ENCODE data around the gene NBAS.
"Not testable (repeated sequence)": the region's sequence is repeated elsewhere in the genome, so short reads cannot be mapped to it uniquely, and the experiment has no call there.

The NBAS gene

GRCh38 chr2:15520346-15520745, 40.8 kb downstream of the NBAS start:
- DNase-seq = no peak

GRCh38 chr2:15518759-15519158, 42.4 kb downstream of the NBAS start:
- not testable (repeated sequence) for DNase-seq

GRCh38 chr2:15517793-15518192, 43.3 kb downstream of the NBAS start:
- DNase-seq = no peak

GRCh38 chr2:15511686-15512085, 49.4 kb downstream of the NBAS start:
- DNase-seq = no peak

- no peak for DNase-seq
Measured at GRCh38 chr2:15510552-15510951, 50.6 kb downstream of the NBAS start.

- DNase-seq = no peak
Measured at GRCh38 chr2:15510131-15510530, 51.0 kb downstream of the NBAS start.

GRCh38 chr2:15507697-15508096, 53.4 kb downstream of the NBAS start:
- no peak for DNase-seq

- no peak for DNase-seq
Measured at GRCh38 chr2:15507061-15507460, 54.1 kb downstream of the NBAS start.

- DNase-seq = no peak
Measured at GRCh38 chr2:15506229-15506819, 54.8 kb downstream of the NBAS start.

GRCh38 chr2:15504882-15505663, 56.1 kb downstream of the NBAS start:
- DNase-seq = no peak

- DNase-seq = not testable (repeated sequence)
Measured at GRCh38 chr2:15499251-15499650, 61.9 kb downstream of the NBAS start.

GRCh38 chr2:15498554-15498953, 62.6 kb downstream of the NBAS start:
- no peak for DNase-seq

- DNase-seq = no peak
Measured at GRCh38 chr2:15494877-15495276, 66.3 kb downstream of the NBAS start.

- no peak for DNase-seq
Measured at GRCh38 chr2:15492773-15493325, 68.3 kb downstream of the NBAS start.

GRCh38 chr2:15486770-15487169, 74.4 kb downstream of the NBAS start:
- DNase-seq = no peak

- DNase-seq = no peak
Measured at GRCh38 chr2:15485949-15486348, 75.2 kb downstream of the NBAS start.

GRCh38 chr2:15481000-15481399, 80.1 kb downstream of the NBAS start:
- no peak for DNase-seq

GRCh38 chr2:15480552-15480951, 80.6 kb downstream of the NBAS start:
- no peak for DNase-seq

GRCh38 chr2:15472876-15473275, 88.3 kb downstream of the NBAS start:
- no peak for DNase-seq

- no peak for DNase-seq
Measured at GRCh38 chr2:15472133-15472532, 89.0 kb downstream of the NBAS start.

GRCh38 chr2:15471606-15472005, 89.5 kb downstream of the NBAS start:
- DNase-seq = no peak

- DNase-seq = no peak
Measured at GRCh38 chr2:15460112-15460620, 101.0 kb downstream of the NBAS start.

- no peak for DNase-seq
Measured at GRCh38 chr2:15458277-15458676, 102.9 kb downstream of the NBAS start.

GRCh38 chr2:15457868-15458267, 103.3 kb downstream of the NBAS start:
- no peak for DNase-seq
